Liver (tissue), 9 donors: Measurements from ENCODE around the gene RIMBP2. TPM values are rescaled to one million over a fixed set of nuclear protein-coding genes. Genes with fewer than 3 reads are reported as not detected.

Experiments used
- DNase-seq: peaks from one replicate; pipeline ENCODE4 v3.0.0-alpha.2; 2017; ENCODE audit warnings: low spot score
- H3K27ac ChIP-seq, 2 donors: one replicate each; pipeline ENCODE4 v1.7.0; 2013; ENCODE audit warnings: inconsistent platforms in 2 of 2, low read length in 2 of 2, control low read depth in 1 of 2, low read depth in 1 of 2, mild to moderate bottlenecking in 1 of 2
- H3K27me3 ChIP-seq, 4 donors: one replicate each; pipeline versions ENCODE4 v1.6.1 to v1.7.0; 2013; ENCODE audit warnings: low read length in 3 of 4, inconsistent platforms in 1 of 4, mild to moderate bottlenecking in 1 of 4, moderate library complexity in 1 of 4; ENCODE audit not compliant: control insufficient read depth in 4 of 4, insufficient read depth in 4 of 4
- H3K36me3 ChIP-seq, 4 donors: one replicate each; pipeline versions ENCODE4 v1.6.1 to v1.7.0; 2013; ENCODE audit warnings: low read length in 3 of 4, mild to moderate bottlenecking in 3 of 4, low read depth in 1 of 4, moderate library complexity in 1 of 4; ENCODE audit not compliant: control insufficient read depth in 4 of 4, insufficient read depth in 3 of 4
- H3K4me1 ChIP-seq, 4 donors: one replicate each; pipeline versions ENCODE4 v1.6.1 to v1.7.0; 2013; ENCODE audit warnings: low read length in 3 of 4, mild to moderate bottlenecking in 3 of 4, moderate library complexity in 1 of 4; ENCODE audit not compliant: control insufficient read depth in 4 of 4, insufficient read depth in 4 of 4
- H3K4me3 ChIP-seq, 3 donors: one replicate each; pipeline versions ENCODE4 v1.6.1 to v1.7.0; 2013; ENCODE audit warnings: low read length in 3 of 3, control low read depth in 1 of 3, low read depth in 1 of 3, mild to moderate bottlenecking in 1 of 3
- H3K9ac ChIP-seq, 2 donors: one replicate each; pipeline ENCODE4 v1.7.0; 2013; ENCODE audit warnings: low read length in 2 of 2, mild to moderate bottlenecking in 2 of 2, moderate library complexity in 2 of 2, control low read depth in 1 of 2, low read depth in 1 of 2
- H3K9me3 ChIP-seq, 4 donors: one replicate each; pipeline versions ENCODE4 v1.6.1 to v1.7.0; 2013; ENCODE audit warnings: low read length in 3 of 4; ENCODE audit not compliant: control insufficient read depth in 4 of 4
- CTCF ChIP-seq: fragments of 150-350 bp; IDR thresholded peaks from 2 replicates; pipeline ENCODE4 v1.5.1; 2017; ENCODE audit warnings: improper control_type of control experiment, low read depth, low read length; ENCODE audit not compliant: missing input control
- EGR1 ChIP-seq, 2 donors: IDR thresholded peaks; 2 replicates each; pipeline ENCODE4 v1.6.1; 2016 to 2018; ENCODE audit warnings: antibody characterized with exemption in 2 of 2, low read depth in 2 of 2
- FOXA1 ChIP-seq: IDR thresholded peaks from 2 replicates; pipeline ENCODE4 v1.6.1; 2016; ENCODE audit warnings: antibody characterized with exemption
- FOXA2 ChIP-seq: IDR thresholded peaks from 2 replicates; pipeline ENCODE4 v1.6.1; 2016; ENCODE audit warnings: antibody characterized with exemption
- GABPA ChIP-seq, 2 donors: IDR thresholded peaks in 1 of 2; conservative IDR thresholded peaks in 1 of 2; 2 replicates each; pipeline ENCODE4 v1.6.1; 2016; ENCODE audit warnings: antibody characterized with exemption in 2 of 2, mild to moderate bottlenecking in 1 of 2, moderate library complexity in 1 of 2
- HNF4A ChIP-seq, 2 donors: conservative IDR thresholded peaks; 2 replicates each; pipeline ENCODE4 v1.6.1; 2016; ENCODE audit warnings: antibody characterized with exemption in 2 of 2, mild to moderate bottlenecking in 2 of 2
- HNF4G ChIP-seq: IDR thresholded peaks from 2 replicates; pipeline ENCODE4 v1.6.1; 2016; ENCODE audit warnings: antibody characterized with exemption
- JUND ChIP-seq, 2 donors: IDR thresholded peaks; 2 replicates each; pipeline ENCODE4 v1.6.1; 2016; ENCODE audit warnings: antibody characterized with exemption in 2 of 2
- MAX ChIP-seq: IDR thresholded peaks from 2 replicates; pipeline ENCODE4 v1.6.1; 2016; ENCODE audit warnings: antibody characterized with exemption
- NR2F2 ChIP-seq: IDR thresholded peaks from 2 replicates; pipeline ENCODE4 v1.6.1; 2016; ENCODE audit warnings: antibody characterized with exemption
- RAD21 ChIP-seq, 2 donors: IDR thresholded peaks; 2 replicates each; pipeline ENCODE4 v1.6.1; 2016; ENCODE audit warnings: antibody characterized with exemption in 2 of 2, mild to moderate bottlenecking in 2 of 2
- REST ChIP-seq: IDR thresholded peaks from 2 replicates; pipeline ENCODE4 v1.6.1; 2016; ENCODE audit warnings: antibody characterized with exemption, mild to moderate bottlenecking
- RXRA ChIP-seq, 2 donors: IDR thresholded peaks; 2 replicates each; pipeline ENCODE4 v1.6.1; 2017 to 2018; ENCODE audit warnings: antibody characterized with exemption in 2 of 2, mild to moderate bottlenecking in 1 of 2
- SP1 ChIP-seq: IDR thresholded peaks from 2 replicates; pipeline ENCODE4 v1.6.1; 2018; ENCODE audit warnings: antibody characterized with exemption, mild to moderate bottlenecking
- TAF1 ChIP-seq: conservative IDR thresholded peaks from 2 replicates; pipeline ENCODE4 v1.6.1; 2016; ENCODE audit warnings: antibody characterized with exemption, mild to moderate bottlenecking
- YY1 ChIP-seq: IDR thresholded peaks from 2 replicates; pipeline ENCODE4 v1.6.1; 2016; ENCODE audit warnings: antibody characterized with exemption, mild to moderate bottlenecking
- ZBTB33 ChIP-seq: IDR thresholded peaks from 2 replicates; pipeline ENCODE4 v1.6.1; 2016; ENCODE audit warnings: antibody characterized with exemption
- WGBS: extraction: QIAGEN DNeasy Blood & Tissue Kit; methylation state at CpG from one replicate; pipeline ENCODE4 v1.1.7; 2013; 5-methylcytosine and 5-hydroxymethylcytosine counted together
- polyA plus RNA-seq, 2 donors: library from polyadenylated mRNA; stranded (reverse) in 1 of 2; unstranded in 1 of 2; fragments of 200-250 nt in 1 of 2; fragments of >200 nt in 1 of 2; fragmentation: Nextera tagmentation in 1 of 2; extraction: Ambion mirVana in 1 of 2; gene quantifications; one replicate each; pipeline versions ENCODE4 v1.2.1 to v1.2.3, GENCODE V29; 2013 to 2015
- total RNA-seq, 2 donors: library from RNA; depleted of rRNA; stranded (reverse); fragments of >200 nt; gene quantifications; one replicate each; pipeline ENCODE4 v1.2.3, GENCODE V29; 2014
- TF ChIP-seq, protein P1 (sequence below): IDR thresholded peaks from 2 replicates; pipeline ENCODE4 v1.6.1; 2016; ENCODE audit warnings: antibody characterized with exemption
- donor health status: healthy.
- donor health status: healthy.
- donor health status: healthy.
- donor health status: healthy.
- donor health status: healthy.

RIMBP2 gene
- total and polyA plus RNA-seq, 4 donors, result 0.01 to 0.17 (median 0.09) TPM; not detected in 1

GRCh38 chr12:130375296-130376287 lies 340.5 kb downstream of the RIMBP2 start (continued):
- TF ChIP-seq CTCF (no peak), FOXA1 (no peak), NR2F2 (no peak), GABPA (IDR thresholded peaks at IDR 0.05 in 1 of 2, conservative IDR thresholded peaks at IDR 0.05 in 1 of 2) (no peak), EGR1 (IDR thresholded peaks at IDR 0.05; ENCODE audit: low read depth in 2 of 2) (no peak), TAF1 (no peak), HNF4A (conservative IDR thresholded peaks at IDR 0.05) (no peak)

DNA sequence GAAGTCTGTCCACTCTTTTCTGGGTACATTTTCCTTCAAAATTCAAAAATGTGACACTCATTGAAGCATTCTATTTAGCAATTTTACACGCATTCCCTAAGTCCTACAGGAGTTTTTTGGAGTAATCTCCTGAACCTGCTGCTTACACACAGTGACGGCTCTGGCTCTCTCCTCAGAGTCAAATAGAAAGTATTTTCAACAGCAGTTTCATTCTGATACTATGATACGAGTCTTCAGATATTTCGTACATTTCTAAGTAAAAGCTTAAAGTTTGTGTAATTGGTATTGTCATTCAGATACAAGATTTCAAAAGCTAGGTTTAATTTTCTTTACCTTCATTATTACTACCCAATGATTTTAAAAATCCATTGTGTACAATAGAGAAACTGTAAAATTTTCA lies 342.0 kb downstream of the RIMBP2 start:
- H3K4me3 ChIP-seq, result no peak overlapping the region
- WGBS, result 86% methylated on average over 4 of the region's 4 CpGs
- no peaks in the 10 kb centered on the region for H3K4me1 ChIP-seq
- H3K9me3 ChIP-seq, result no peaks in the 10 kb centered on the region
- no peak overlapping the region for H3K27ac ChIP-seq
- no peak overlapping the region for H3K9ac ChIP-seq
- no peak for DNase-seq
- H3K36me3 ChIP-seq, result no peaks in the 10 kb centered on the region
- no peak for TF ChIP-seq JUND (IDR thresholded peaks at IDR 0.05)
- no peak for TF ChIP-seq RAD21 (IDR thresholded peaks at IDR 0.05)
- TF ChIP-seq FOXA2, result no peak
- TF ChIP-seq SP1, result no peak
- TF ChIP-seq RXRA (IDR thresholded peaks at IDR 0.05), result no peak
- TF ChIP-seq HNF4G, result no peak
- no peak for TF ChIP-seq HNF4A (conservative IDR thresholded peaks at IDR 0.05)
- TF ChIP-seq CTCF, result no peak
- TF ChIP-seq EGR1 (IDR thresholded peaks at IDR 0.05; ENCODE audit: low read depth in 2 of 2), result no peak
- no peak for TF ChIP-seq YY1
- no peak for TF ChIP-seq TAF1
- TF ChIP-seq REST, result no peak
- no peak for TF ChIP-seq MAX
- no peak for TF ChIP-seq NR2F2
- TF ChIP-seq, protein P1, sequence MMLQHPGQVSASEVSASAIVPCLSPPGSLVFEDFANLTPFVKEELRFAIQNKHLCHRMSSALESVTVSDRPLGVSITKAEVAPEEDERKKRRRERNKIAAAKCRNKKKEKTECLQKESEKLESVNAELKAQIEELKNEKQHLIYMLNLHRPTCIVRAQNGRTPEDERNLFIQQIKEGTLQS, result no peak
- no peak for TF ChIP-seq GABPA (IDR thresholded peaks at IDR 0.05 in 1 of 2, conservative IDR thresholded peaks at IDR 0.05 in 1 of 2)
- no peak for TF ChIP-seq ZBTB33
- no peak for TF ChIP-seq FOXA1
- peaks cover 0 to 2% (median 1%) of the 10 kb centered on the region in 4 donors for H3K27me3 ChIP-seq
